GM21515 (cell line): ENCODE measurements around the gene ABO.
"Not testable (repeated sequence)": the region's sequence is repeated elsewhere in the genome, so short reads cannot be mapped to it uniquely, and the experiment has no call there.

Source experiments
- ATAC-seq: cut with Tn5 transposase; IDR thresholded peaks from one replicate; pipeline ENCODE4 v1.9.1; 2021; ENCODE audit not compliant: unreplicated experiment

ABO gene

DNA sequence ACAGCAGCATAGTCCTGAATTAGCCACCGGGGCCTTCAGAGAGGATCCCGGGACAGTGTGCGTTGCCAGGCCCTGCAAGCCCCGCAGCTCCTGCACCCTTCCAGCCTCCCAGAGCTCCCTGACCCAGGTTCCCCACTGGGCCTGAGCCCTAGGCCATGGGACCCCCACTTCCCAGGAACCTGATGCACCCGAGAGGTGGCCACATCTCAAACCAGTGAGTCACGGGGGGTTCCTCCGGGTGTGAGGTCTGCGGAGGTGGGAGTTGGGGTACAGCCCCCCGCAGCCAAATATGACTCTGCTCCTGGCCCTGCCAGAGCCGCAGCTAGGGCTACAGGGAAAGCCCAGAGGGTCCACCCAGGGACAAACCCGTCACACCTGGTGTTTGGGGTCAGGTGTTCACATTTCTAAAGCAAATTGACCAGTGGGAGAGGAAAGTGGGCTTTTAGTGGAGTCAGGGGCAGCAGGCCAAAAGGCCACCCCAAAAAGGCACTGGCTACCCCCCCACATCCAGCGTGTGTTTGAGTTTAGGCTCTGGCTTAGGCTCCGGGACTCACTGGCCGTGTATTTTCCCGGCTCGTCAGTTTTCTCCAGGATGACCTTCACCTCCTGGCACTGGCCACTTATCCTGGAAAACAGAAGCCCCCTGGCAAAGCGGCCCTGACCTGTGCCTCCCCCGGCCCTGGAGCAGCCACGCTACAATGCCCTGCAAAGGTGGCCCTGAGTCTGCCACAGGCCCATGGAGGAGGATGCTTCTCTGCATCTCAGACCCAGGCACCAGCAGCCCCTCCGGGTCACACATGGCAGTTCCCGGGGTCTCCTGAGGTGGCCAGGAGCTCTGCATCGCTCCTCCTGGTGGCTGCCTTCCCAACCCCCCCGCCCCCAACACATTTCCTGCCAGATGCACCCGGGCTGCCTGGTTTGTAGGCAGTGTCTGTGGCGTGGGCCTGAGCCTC, 48.5 kb downstream of the ABO start:
- ATAC-seq = no peak

DNA sequence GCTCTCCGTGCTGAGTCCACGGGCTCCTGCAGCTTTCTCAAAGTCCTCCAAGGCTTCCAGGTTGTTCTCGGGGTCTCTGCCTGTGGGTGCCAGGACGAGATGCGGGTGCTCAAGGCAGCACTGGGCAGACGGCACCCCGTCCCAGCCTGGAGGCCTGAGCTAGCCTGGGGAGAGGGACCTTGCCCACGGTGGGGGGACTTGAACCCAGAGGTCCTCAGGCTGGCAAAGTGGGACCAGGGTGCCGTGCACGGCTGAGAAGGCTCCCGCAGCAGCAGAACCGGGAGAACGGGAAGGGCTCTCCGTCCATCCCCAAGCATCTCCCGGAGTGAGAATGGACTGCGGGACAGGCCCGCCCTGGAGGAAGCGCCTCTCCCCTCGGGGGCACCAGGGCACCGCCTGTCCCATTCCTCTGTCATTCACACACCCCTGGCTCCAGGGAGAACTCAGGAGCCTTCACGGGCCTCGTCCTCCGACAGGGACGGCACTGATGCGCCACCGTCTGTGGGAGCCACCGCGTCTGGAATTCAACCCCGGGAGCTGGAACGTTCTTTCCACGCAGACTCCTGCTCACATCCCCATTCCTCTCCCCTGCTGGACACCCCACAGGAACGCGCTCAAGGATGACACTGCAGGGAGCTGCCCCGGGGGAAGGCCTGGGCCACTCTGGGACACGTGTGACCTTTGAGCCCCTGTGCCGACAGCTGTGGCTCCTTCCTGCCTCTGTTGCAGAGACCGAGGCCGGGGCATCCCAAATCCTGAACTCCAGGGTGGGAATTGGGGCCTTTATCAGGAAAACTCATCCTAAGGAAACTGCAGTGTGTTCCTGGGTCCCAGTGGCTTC, 49.6 kb downstream of the ABO start:
- no peak for ATAC-seq

DNA sequence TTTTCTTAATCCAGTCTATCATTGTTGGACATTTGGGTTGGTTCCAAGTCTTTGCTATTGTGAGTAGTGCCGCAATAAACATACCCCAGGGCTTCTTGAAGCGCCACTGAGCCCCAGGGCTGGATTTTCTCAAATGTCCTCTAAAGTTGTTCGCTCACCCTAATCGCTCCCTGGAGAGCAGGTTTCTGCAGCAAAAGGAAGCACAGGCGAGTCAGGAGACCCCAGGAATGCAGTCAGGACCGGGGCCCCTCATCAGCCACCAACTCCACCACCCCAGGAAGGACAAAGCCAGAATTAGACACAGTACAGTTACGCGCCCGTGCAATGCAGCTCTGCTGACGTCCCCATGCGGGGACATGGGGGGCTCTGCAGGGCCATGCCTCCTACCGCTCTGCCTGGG, 50.2 kb downstream of the ABO start:
- ATAC-seq = no peak

DNA sequence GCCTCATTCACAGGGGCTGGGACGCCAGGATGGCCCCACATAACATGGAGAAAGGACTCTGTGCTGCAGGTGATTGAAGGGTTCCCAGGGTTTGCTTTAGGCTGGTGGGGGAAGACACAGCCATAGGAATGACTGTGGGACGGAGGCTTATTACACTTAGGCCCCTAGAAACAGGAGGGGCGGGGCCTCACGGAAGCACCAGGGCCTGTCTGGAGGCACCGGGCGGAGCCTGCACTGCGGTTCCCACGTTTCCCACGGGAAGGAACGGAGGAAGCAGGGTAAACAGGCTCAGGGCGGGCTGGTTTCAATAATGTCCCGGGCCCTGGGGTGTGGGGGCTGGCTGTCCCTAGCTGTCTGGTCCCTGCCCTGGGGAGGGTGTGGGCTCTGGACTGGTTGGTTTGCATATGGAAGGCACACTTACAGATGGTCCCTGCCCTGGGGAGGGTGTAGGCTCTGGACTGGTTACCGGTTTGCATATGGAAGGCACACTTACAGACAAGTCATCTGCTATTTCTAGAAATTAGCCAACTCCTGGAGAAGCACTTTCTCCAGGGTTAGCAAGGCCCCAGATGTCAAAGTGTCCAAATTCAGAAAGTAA, 51.7 kb downstream of the ABO start:
- not testable (repeated sequence) for ATAC-seq

DNA sequence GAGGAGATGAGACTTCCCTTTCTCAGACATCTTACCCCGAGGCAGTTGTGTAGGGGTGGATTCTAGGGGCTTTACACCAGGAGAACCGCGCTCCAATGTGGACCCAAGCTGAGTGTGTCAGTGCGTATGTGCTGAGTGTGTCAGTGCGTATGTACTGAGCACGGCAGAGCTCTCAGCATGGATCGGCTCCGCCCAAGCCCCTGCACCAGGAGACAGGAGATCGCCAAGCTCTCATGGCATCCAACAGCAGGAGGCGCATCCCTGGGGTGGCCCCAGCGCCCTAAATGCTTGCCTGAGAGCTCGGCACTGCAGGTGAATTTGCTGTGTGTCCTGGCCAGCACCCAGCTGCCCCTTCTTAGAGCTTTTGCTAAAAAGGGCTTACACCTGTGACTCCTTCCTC, 53.0 kb downstream of the ABO start:
- ATAC-seq = not testable (repeated sequence)

DNA sequence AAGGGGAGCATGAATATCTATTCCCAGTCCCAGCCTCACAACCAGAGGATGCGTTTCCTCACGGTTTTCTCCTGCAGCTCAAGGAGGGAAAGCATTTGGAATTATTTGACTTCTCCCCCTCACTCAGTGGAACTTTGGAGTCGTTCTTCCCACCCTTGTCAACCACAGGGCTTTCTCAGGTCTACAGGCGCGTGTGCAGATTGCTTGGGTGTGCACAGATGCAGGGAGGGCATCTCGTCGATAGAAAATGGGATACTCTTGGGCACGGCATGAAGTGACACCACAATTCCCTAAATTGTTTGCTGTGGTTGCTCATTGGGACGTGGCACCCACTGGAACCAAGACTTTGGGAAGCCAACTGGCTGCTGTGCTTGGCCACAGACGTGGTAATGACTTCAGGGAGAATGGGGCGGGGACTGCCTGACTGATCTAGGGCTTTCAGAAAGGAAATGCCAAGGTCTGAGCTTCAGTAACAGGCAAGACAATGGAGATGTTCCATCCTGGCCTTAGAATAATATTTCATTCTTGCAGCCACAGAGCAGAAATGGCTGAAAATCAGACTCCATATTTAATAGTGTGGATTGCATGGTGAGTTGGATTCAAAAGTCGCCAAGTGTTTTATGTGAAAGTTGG, 53.7 kb downstream of the ABO start:
- no peak for ATAC-seq

DNA sequence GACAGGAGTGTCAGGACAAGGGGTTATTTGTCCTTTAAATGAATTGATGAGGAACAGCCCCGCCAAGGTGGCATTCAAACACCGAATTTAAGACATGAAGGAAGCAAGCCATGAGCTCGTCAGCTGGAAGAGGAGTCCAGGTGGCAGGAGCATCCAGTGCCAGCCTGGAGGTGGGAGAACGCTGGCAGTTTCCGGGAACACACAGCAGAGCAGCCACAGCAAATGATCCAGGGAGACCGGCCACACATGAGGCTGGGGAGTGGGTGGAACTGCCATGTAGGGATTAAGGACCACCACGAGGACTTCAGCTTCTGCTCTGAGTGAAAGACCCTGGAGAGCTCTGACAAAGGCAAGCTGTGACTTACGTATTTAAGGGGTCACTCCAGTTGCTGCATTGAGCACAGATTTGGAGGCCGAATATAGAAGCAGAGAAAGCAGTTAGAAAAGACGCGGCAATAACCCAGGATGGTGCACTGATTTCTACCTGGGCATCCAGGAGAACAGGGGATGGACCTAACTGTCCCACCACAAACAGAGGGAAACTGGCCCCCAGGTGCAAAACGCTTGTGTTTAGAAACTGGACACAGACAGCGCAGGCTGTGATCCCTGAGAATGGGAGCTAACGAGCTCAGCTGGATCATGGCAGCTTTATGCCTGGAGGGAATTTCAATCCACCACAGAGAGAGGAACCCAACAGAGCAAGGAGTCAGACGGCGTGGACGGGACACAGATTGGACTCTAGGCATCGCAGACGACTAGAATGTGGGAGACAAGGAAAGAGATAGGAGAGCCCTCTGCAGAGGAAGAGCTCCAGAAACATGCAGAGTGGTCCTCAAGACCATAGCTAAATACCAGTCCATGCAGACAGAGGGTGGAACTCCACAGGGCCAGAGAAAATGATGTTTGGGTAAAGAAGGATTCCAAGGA, 56.7 kb downstream of the ABO start:
- not testable (repeated sequence) for ATAC-seq

DNA sequence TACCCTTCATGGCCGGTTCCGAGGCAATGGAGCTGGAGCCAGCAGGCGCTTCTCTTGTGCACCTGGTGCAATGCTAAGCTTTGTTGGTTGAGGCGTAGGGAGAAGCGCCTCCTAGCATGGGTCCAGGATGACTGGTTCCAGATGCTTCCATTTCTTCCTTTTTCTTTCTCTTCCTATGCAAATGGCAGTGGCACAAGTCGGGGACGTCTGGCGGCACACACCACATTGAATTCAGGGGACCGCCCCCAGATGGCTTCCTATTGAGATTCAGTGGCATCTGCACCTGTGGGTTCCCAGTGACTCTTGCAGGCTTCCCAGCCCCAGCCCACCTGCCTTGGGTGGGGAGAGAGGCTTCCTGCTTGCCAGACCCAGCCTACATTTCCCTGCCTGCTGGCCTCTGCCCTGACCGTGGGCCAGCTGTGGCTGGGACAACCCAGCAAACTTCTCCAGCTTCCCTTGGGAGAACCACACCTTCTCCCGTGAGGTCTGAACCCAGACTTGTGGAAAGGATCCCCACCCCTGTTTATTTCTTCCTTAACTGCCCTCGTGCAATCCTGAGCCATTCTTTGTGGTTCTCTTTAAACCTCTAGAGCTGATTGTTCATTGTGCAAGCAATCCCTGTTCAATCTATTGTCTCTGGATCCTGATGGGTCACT, 57.5 kb downstream of the ABO start:
- not testable (repeated sequence) for ATAC-seq

DNA sequence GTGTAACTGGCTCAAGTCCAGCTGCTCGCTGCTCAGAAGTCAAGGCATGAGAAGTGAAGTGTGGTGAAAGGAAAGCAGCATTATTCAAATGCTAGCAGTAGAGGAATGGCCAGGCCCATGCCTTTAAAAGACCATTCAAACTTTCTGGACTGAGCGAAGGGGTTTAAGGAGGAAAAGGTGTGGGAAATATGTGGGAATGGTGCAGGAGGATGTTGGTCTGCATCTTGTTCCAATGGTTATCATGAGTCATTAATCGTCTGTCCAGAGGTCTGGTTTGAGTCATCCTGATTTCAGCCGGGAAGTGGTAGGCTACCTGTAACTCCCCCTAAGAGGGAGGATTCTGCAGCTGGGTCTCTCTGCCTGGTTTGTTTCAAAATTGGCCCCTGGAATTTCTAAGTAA, 60.7 kb downstream of the ABO start:
- not testable (repeated sequence) for ATAC-seq

DNA sequence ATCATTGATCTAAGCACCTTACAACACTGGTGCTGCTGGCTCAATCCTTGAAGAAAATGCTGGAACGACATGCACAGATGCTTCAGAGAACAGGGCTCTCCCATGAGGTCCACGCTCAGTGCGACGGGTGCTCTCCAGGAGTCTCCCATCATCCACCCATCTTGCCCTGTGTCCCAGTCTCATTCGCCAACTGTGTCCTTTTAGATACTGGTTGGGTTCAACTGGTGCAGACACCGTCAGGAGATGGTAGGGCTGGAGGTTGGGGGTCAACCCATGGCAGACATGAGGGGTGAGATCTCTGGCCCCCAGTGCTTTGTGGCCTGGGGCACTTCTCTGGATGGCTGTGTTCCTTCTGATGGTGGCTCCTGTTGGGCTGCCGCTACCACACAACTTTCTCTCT, 64.4 kb downstream of the ABO start:
- ATAC-seq = no peak

DNA sequence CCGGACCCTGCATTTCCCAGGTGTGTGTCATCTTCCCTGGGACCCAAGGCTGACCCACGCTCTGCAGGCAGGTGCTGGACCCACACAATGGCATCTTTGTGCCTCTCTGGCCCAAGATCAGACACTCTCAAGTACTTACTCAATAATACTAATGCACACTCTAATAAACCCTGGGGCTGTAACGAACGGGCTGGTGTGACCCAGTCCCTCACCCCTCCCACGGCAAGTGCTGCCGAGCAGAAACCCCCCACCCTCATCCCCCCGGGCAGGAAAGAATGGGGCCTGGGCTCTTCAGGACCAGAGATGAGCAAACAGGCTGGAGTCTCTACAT, 64.8 kb downstream of the ABO start:
- no peak for ATAC-seq

DNA sequence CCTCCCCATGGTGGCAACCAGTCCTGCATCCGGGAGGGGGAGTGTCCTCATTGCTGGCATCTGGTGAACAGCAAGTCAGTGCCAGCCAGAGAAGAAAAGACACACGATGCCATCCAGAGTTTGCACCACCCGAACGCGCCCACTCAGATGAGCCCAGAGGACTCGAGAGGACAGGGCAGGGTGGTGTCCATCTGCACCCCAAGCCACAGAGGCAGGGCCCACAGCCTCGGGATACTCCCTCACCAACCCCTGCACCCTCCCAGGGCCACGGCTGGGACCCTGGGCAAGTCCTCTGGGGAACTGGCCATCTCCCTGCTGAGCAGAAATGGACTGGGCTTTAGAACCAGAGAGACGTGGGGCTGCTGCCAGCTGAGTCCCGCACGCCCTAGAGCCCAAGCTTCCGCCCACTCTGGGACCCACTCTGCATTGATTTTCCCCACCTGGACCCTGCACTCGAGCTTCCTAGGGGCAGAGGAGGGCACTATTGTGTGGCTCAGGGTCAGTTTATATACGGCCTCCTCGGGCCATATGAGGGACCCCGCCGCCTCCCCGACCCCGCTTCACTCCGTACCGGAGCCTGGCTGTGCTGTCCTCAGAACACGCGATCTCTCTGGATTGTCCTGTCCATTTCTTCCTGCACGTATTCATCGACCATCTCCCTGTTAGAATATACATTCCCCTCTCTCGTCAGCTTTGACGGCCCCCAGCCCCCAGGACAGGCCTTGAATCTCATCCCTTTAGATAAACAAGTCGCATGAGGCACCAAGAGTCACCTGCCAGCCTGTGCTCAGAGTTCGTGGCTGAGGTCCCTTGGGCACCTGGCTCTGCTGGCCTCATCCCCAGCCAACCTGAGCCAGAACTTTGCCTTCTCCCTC, 65.4 kb downstream of the ABO start:
- ATAC-seq = not testable (repeated sequence)

DNA sequence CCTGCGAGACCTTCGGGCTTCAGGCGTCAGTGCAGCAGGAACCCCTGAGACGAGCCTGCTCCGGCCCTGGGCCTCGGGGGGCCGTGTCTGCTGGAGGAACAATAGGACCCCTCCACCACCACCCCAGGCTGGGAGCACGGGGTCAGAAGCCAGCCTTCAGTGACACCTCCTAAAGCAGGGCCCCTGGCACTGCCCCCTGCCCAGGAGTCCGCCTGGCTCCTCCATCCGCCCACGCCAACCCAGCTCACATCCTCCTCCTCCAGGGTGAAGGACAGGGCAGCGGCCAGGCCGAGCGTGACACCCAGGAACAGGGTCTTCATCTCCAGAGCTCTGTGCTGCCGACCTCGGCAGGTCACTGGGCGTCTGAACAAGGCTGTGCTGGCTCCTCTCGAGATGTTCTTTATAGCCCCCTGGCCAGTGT, 66.1 kb downstream of the ABO start, which contains the start of gene OBP2B:
OBP2B (minus strand) TSS at position 371 of the 421 bp plus-strand sequence; CDS start at position 320, 51 bp downstream.
- not testable (repeated sequence) for ATAC-seq

DNA sequence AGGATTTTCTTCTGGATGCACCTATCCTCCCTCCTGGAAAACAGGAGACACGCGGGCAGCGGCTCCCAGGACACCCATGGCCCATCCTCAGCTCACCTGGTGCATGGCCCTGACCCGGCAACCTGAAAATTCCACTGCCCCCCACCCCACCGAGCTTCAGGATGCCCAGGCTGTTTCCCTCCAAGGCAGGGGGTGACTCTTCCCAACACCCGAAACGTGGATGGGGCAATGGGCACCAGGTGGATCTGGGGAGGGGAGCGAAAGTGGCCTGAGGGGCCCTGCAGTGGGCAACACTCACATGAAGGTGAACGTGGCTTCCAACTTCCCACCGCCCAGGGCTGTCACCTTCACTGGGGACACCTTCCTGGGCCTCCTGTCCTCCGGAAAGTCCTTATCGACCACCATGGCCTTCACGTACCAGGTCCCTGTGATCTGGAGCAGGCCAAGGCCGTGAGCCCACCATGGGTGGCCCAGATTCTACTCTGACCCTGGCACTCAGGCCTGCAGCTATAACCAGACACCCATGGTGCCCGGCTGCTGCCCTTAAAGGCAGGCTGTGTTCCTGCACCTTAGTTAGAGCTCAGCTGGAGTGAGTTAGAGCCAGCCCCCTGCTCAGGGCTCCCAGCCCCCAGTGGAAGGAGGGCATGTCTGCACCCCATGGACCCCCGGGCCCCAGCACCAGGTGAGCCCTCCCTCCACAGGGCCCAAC, 66.7 kb downstream of the ABO start:
- not testable (repeated sequence) for ATAC-seq

DNA sequence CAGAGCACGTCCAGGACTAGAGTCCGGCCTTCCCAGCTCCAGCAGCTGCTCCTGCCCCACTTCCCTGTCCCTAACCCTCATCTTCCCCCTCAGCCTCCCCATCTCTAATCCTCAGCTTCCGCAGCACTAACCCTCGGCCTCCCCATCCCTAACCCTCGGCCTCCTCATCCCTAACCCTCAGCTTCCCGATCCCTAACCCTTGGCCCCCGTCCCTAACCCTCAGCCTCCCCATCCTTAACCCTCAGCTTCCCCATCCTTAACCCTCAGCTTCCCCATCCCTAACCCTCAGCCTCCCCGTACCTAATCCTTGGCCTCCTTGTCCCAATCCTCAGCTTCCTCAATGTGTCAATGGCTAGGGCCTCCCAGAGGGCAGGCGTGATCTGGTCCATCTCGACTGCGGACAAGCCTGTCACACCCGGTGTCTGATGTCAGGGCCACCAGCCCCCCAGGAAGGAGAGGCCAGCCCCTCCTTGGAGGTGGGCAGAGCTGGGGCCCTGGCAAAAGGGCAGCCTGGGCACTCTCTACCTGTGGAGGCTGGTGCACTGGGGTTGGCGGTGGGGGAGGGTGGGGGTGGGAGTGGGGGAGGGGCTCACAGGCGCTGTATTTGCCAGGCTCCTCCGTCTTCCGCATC, 67.3 kb downstream of the ABO start:
- no peak for ATAC-seq

DNA sequence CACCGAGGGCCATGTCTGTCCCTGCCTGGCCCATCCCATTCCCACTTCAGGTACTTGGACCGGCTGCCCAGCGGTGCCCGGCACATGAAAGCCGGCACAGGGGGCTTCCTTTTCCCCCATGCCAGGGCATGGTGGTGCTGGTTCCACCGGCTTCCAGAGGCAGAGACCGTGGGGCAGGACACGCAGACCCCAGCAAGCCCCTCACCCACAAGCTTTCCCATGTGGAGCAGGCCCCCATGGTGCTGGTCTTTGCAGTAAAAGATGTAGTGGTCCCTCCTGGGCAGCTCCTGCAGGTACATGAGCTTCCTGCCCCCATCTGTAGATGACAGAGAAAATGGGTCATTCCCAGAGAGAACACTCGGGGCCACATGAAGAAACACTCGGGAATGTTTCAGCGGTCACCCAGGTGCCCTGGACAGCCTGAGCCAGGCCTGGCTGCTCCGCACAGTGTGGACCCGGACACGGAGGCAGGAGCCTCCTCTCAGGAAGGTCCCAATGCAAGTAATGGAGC, 67.9 kb downstream of the ABO start:
- no peak for ATAC-seq
